Stimulated activated CD8-positive, alpha-beta memory T cell treated with anti-CD3 and anti-CD28 coated beads, Interleukin-7, amount 100 ng/mL, for 48 hours (primary cell): ENCODE results near the gene STARD13.

ENCODE experiments used
- DNase-seq, 2 donors: peaks; one replicate each; pipeline ENCODE4 v3.0.0-alpha.2; 2020; ENCODE audit warnings: low read depth in 1 of 2; ENCODE audit errors: extremely low read depth in 1 of 2

Gene STARD13

GRCh38 chr13:33310245-33311038, 24.9 kb upstream of the STARD13 start:
- DNase-seq: no peak

- DNase-seq: no peak
Measured at GRCh38 chr13:33308863-33309262, 23.3 kb upstream of the STARD13 start.

- no peak for DNase-seq
Measured at GRCh38 chr13:33307843-33308242, 22.3 kb upstream of the STARD13 start.

- no peak for DNase-seq
Measured at GRCh38 chr13:33303855-33304597, 18.5 kb upstream of the STARD13 start.

- no peak for DNase-seq
Measured at GRCh38 chr13:33299626-33300025, 14.1 kb upstream of the STARD13 start.

GRCh38 chr13:33296793-33297425, 11.4 kb upstream of the STARD13 start:
- no peak for DNase-seq

- no peak for DNase-seq
Measured at GRCh38 chr13:33292712-33293111, 7.2 kb upstream of the STARD13 start.

- no peak for DNase-seq
Measured at GRCh38 chr13:33290421-33290965, 4.9 kb upstream of the STARD13 start.

- no peak for DNase-seq
Measured at GRCh38 chr13:33289966-33290365, 4.4 kb upstream of the STARD13 start.

GRCh38 chr13:33287142-33287882, 1.8 kb upstream of the STARD13 start:
- DNase-seq: no peak

GRCh38 chr13:33286128-33286527, 573 bp upstream of the STARD13 start:
- DNase-seq: no peak

- no peak for DNase-seq
Measured at GRCh38 chr13:33284916-33285315, 639 bp downstream of the STARD13 start.

- no peak for DNase-seq
Measured at GRCh38 chr13:33284031-33284430, 1.5 kb downstream of the STARD13 start.

GRCh38 chr13:33283195-33283911, 2.2 kb downstream of the STARD13 start:
- DNase-seq: no peak

- no peak for DNase-seq
Measured at GRCh38 chr13:33281951-33282595, 3.5 kb downstream of the STARD13 start.

GRCh38 chr13:33280923-33281322, 4.6 kb downstream of the STARD13 start:
- no peak for DNase-seq

GRCh38 chr13:33280279-33280905, 5.2 kb downstream of the STARD13 start:
- DNase-seq: no peak

GRCh38 chr13:33279414-33280278, 5.9 kb downstream of the STARD13 start:
- no peak for DNase-seq
